Midbrain (tissue), 1 donor: Measurements from ENCODE around the gene CYRIA.

ENCODE experiments used
- DNase-seq: peaks from one replicate; lab custom pipeline; 2025; lab: John Stamatoyannopoulos, UW

CYRIA gene

GRCh38 chr2:16665748-16666448 lies at the start of gene CYRIA:
TSS of gene CYRIA (minus strand) at chr2:16665834. CDS start at chr2:16588119, 77,715 bp downstream.
- DNase-seq, result peak; percentile 60

- no peak for DNase-seq
Observed at GRCh38 chr2:16713011-16713423, 47.4 kb upstream of the CYRIA start.

- DNase-seq, result no peak
Observed at GRCh38 chr2:16709769-16710168, 44.1 kb upstream of the CYRIA start.

- no peak for DNase-seq
Observed at GRCh38 chr2:16708173-16708572, 42.5 kb upstream of the CYRIA start.

- DNase-seq, result no peak
Observed at GRCh38 chr2:16707014-16707623, 41.5 kb upstream of the CYRIA start.

GRCh38 chr2:16700551-16701259 lies 35.1 kb upstream of the CYRIA start:
- no peak for DNase-seq

- no peak for DNase-seq
Observed at GRCh38 chr2:16693854-16694253, 28.2 kb upstream of the CYRIA start.

- no peak for DNase-seq
Observed at GRCh38 chr2:16691261-16691660, 25.6 kb upstream of the CYRIA start.

GRCh38 chr2:16687955-16688354 lies 22.3 kb upstream of the CYRIA start:
- DNase-seq, result no peak

GRCh38 chr2:16687222-16687621 lies 21.6 kb upstream of the CYRIA start:
- DNase-seq, result no peak

GRCh38 chr2:16686641-16687040 lies 21.0 kb upstream of the CYRIA start:
- no peak for DNase-seq

GRCh38 chr2:16685340-16685715 lies 19.7 kb upstream of the CYRIA start:
- DNase-seq, result no peak

- DNase-seq, result no peak
Observed at GRCh38 chr2:16684676-16685339, 19.2 kb upstream of the CYRIA start.

GRCh38 chr2:16683576-16683975 lies 17.9 kb upstream of the CYRIA start:
- no peak for DNase-seq

- DNase-seq, result no peak
Observed at GRCh38 chr2:16682431-16683118, 16.9 kb upstream of the CYRIA start.

GRCh38 chr2:16680781-16681180 lies 15.1 kb upstream of the CYRIA start:
- no peak for DNase-seq

GRCh38 chr2:16680304-16680703 lies 14.7 kb upstream of the CYRIA start:
- no peak for DNase-seq

GRCh38 chr2:16678964-16679363 lies 13.3 kb upstream of the CYRIA start:
- no peak for DNase-seq

GRCh38 chr2:16677875-16678274 lies 12.2 kb upstream of the CYRIA start:
- DNase-seq, result no peak

GRCh38 chr2:16675781-16676180 lies 10.1 kb upstream of the CYRIA start:
- DNase-seq, result no peak

GRCh38 chr2:16674154-16674553 lies 8.5 kb upstream of the CYRIA start:
- no peak for DNase-seq

GRCh38 chr2:16671760-16672159 lies 6.1 kb upstream of the CYRIA start:
- DNase-seq, result no peak
